ENCODE measurements around the gene MATN1.

Gene MATN1

DNA sequence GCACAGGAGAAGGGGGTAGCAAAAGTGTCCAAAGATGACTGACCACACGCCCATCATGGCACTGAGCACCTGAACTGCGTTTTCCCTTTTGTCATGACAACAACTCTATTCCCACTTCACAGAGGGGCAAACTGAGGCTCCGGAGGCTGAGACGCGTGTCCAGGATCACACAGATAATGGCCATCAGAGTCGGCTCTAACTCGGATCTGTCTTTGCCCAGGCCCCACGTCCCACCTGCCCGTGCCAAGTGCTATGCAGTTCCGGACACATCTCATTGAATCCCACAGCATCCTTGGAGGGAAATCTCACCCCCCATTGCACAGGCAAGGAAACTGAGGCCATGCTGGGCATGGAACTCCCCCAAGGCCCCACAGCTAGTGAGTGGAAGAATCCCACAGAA, 62.1 kb downstream of the MATN1 start:
- DNase-seq (ENCODE audit: low read depth in 2 of 2): no peak
